Parathyroid adenoma (tissue), 2 donors: ENCODE measurements around the gene SBF2.

Source experiments
- H2AFZ ChIP-seq: fragments of 300-600 bp; sonication (generic); one replicate; pipeline ENCODE4 v1.7.0; 2017; ENCODE audit warnings: antibody characterized with exemption, mild to moderate bottlenecking
- H3K27ac ChIP-seq: fragments of 300-600 bp; sonication (generic); one replicate; pipeline ENCODE4 v1.7.0; 2017
- H3K27me3 ChIP-seq: fragments of 300-600 bp; sonication (generic); one replicate; pipeline ENCODE4 v1.7.0; 2017; ENCODE audit warnings: low read length; ENCODE audit not compliant: control insufficient read depth, insufficient read depth
- H3K36me3 ChIP-seq: fragments of 300-600 bp; sonication (generic); one replicate; pipeline ENCODE4 v1.7.0; 2017; ENCODE audit warnings: low read length; ENCODE audit not compliant: control insufficient read depth, insufficient read depth
- H3K4me1 ChIP-seq: fragments of 300-600 bp; sonication (generic); one replicate; pipeline ENCODE4 v1.7.0; 2017; ENCODE audit warnings: control low read depth
- H3K4me2 ChIP-seq: fragments of 300-600 bp; sonication (generic); one replicate; pipeline ENCODE4 v1.7.0; 2017; ENCODE audit warnings: low read length
- H3K4me3 ChIP-seq: fragments of 300-600 bp; sonication (generic); one replicate; pipeline ENCODE4 v1.7.0; 2017; ENCODE audit warnings: low read depth, low read length
- H3K79me2 ChIP-seq: fragments of 300-600 bp; sonication (generic); one replicate; pipeline ENCODE4 v1.7.0; 2017; ENCODE audit warnings: control low read depth
- H3K9ac ChIP-seq: fragments of 300-600 bp; sonication (generic); one replicate; pipeline ENCODE4 v1.7.0; 2017; ENCODE audit warnings: mild to moderate bottlenecking
- H3K9me3 ChIP-seq: fragments of 300-600 bp; sonication (generic); one replicate; pipeline ENCODE4 v1.7.0; 2017; ENCODE audit warnings: low read length; ENCODE audit not compliant: control insufficient read depth
- CTCF ChIP-seq: fragments of 300-600 bp; sonication (generic); IDR thresholded peaks from one replicate; pipeline ENCODE4 v1.7.0; 2017; ENCODE audit warnings: antibody characterized with exemption, mild to moderate bottlenecking
- donor health status: primary hyperparathyroidism.

SBF2 gene

GRCh38 chr11:9820260-9820659 lies 473.8 kb downstream of the SBF2 start:
- Histone ChIP-seq H3K9me3 (no peaks in the 10 kb centered on the region), H3K27me3 (no peaks in the 10 kb centered on the region), H3K4me1 (no peaks in the 10 kb centered on the region), H3K4me2 (no peak overlapping the region), H3K79me2 (no peaks in the 10 kb centered on the region), H2AFZ (no peak overlapping the region), H3K27ac (no peak overlapping the region), H3K36me3 (no peaks in the 10 kb centered on the region), H3K4me3 (no peak overlapping the region), H3K9ac (no peak overlapping the region)
- no peak for TF ChIP-seq CTCF

- Histone ChIP-seq H3K4me1 (no peaks in the 10 kb centered on the region), H3K79me2 (no peaks in the 10 kb centered on the region), H3K36me3 (no peaks in the 10 kb centered on the region), H3K9ac (no peak overlapping the region), H2AFZ (no peak overlapping the region), H3K4me2 (no peak overlapping the region), H3K27me3 (no peaks in the 10 kb centered on the region), H3K9me3 (no peaks in the 10 kb centered on the region), H3K4me3 (no peak overlapping the region), H3K27ac (no peak overlapping the region)
- no peak for TF ChIP-seq CTCF
Measured at GRCh38 chr11:9817191-9817590, 476.8 kb downstream of the SBF2 start.

- Histone ChIP-seq H3K4me1 (no peaks in the 10 kb centered on the region), H3K27ac (no peak overlapping the region), H3K79me2 (no peaks in the 10 kb centered on the region), H3K4me3 (no peak overlapping the region), H3K9ac (no peak overlapping the region), H2AFZ (no peak overlapping the region), H3K27me3 (no peaks in the 10 kb centered on the region), H3K9me3 (no peaks in the 10 kb centered on the region), H3K36me3 (no peaks in the 10 kb centered on the region), H3K4me2 (no peak overlapping the region)
- TF ChIP-seq CTCF, result no peak
Measured at GRCh38 chr11:9815486-9816136, 478.4 kb downstream of the SBF2 start.

- Histone ChIP-seq H3K4me3 (no peak overlapping the region), H3K4me2 (no peak overlapping the region), H2AFZ (no peak overlapping the region), H3K79me2 (no peaks in the 10 kb centered on the region), H3K9me3 (no peaks in the 10 kb centered on the region), H3K4me1 (no peaks in the 10 kb centered on the region), H3K36me3 (no peaks in the 10 kb centered on the region), H3K27me3 (no peaks in the 10 kb centered on the region), H3K27ac (no peak overlapping the region), H3K9ac (no peak overlapping the region)
- TF ChIP-seq CTCF, result no peak
Measured at GRCh38 chr11:9814108-9814507, 479.9 kb downstream of the SBF2 start.

GRCh38 chr11:9808943-9809342 lies 485.1 kb downstream of the SBF2 start:
- H3K27me3 ChIP-seq, result no peaks in the 10 kb centered on the region
- no peak overlapping the region for H2AFZ ChIP-seq
- no peaks in the 10 kb centered on the region for H3K9me3 ChIP-seq
- H3K4me3 ChIP-seq, result no peak overlapping the region
- no peaks in the 10 kb centered on the region for H3K4me1 ChIP-seq
- no peaks in the 10 kb centered on the region for H3K79me2 ChIP-seq
- no peak overlapping the region for H3K27ac ChIP-seq
- H3K9ac ChIP-seq, result no peak overlapping the region
- no peak overlapping the region for H3K4me2 ChIP-seq
- H3K36me3 ChIP-seq, result no peaks in the 10 kb centered on the region
- TF ChIP-seq CTCF, result no peak
